ENCODE results near the gene COL8A1. TPM values are rescaled to one million over a fixed set of nuclear protein-coding genes. Genes with fewer than 3 reads are reported as not detected.

COL8A1 gene
- total RNA-seq, 1 donor from 2014 or later, result 123 TPM

GRCh38 chr3:99708207-99708745, 69.9 kb downstream of the COL8A1 start:
- Mint-ChIP-seq H3K4me3 (ENCODE audit: unreplicated experiment) (no peak overlapping the region), H3K36me3 (ENCODE audit: low read depth, unreplicated experiment) (peaks cover 3% of the 10 kb centered on the region), H3K4me1 (ENCODE audit: low read depth, unreplicated experiment) (peaks cover 33% of the 10 kb centered on the region), H3K27ac (ENCODE audit: unreplicated experiment) (peak overlapping the region; percentile 83), H3K9me3 (ENCODE audit: unreplicated experiment) (no peaks in the 10 kb centered on the region), H3K27me3 (ENCODE audit: low read depth, unreplicated experiment) (no peaks in the 10 kb centered on the region)
- no peaks in the 10 kb centered on the region for H4K20me1 ChIP-seq (ENCODE audit: insufficient read depth, low read length)
- peak overlapping the region; percentile 68 for H3K27ac ChIP-seq (ENCODE audit: low read depth, low read length)
- H3K4me1 ChIP-seq (ENCODE audit: insufficient read depth, low read length), result peaks cover 16% of the 10 kb centered on the region
- H3K4me2 ChIP-seq (ENCODE audit: low read length), result no peak overlapping the region
- H3K9ac ChIP-seq (ENCODE audit: low read length), result no peak overlapping the region
- no peaks in the 10 kb centered on the region for H3K9me3 ChIP-seq (ENCODE audit: insufficient read depth, low read depth, low read length)
- no peak for TF ChIP-seq CTCF (IDR thresholded peaks at IDR 0.05; ENCODE audit: insufficient read depth, low read depth, low read length)
- TF ChIP-seq EZH2 (IDR thresholded peaks at IDR 0.05; ENCODE audit: insufficient read depth, low read length), result no peak
- no peak overlapping the region for H3K4me3 ChIP-seq (ENCODE audit: insufficient read depth, low read depth, low read length)
- H3K27me3 ChIP-seq (ENCODE audit: insufficient read depth, low read length), result no peaks in the 10 kb centered on the region
- no peaks in the 10 kb centered on the region for H3K79me2 ChIP-seq (ENCODE audit: insufficient read depth, low read length)
- H3K36me3 ChIP-seq (ENCODE audit: insufficient read depth, low read length), result peaks cover 22% of the 10 kb centered on the region
- FAIRE-seq, result no peak
- peak; percentile 99 for DNase-seq (ENCODE audit: low read depth)
- no peak overlapping the region for H2AFZ ChIP-seq (ENCODE audit: low read depth, low read length)

- no peaks in the 10 kb centered on the region for H3K9me3 ChIP-seq (ENCODE audit: insufficient read depth, low read depth, low read length)
- no peak overlapping the region for H3K27ac ChIP-seq (ENCODE audit: low read depth, low read length)
- H3K4me1 Mint-ChIP-seq (ENCODE audit: low read depth, unreplicated experiment), result peaks cover 34% of the 10 kb centered on the region
- H2AFZ ChIP-seq (ENCODE audit: low read depth, low read length), result no peak overlapping the region
- H3K27ac Mint-ChIP-seq (ENCODE audit: unreplicated experiment), result no peak overlapping the region
- H3K36me3 ChIP-seq (ENCODE audit: insufficient read depth, low read length), result peaks cover 19% of the 10 kb centered on the region
- H3K36me3 Mint-ChIP-seq (ENCODE audit: low read depth, unreplicated experiment), result peaks cover 3% of the 10 kb centered on the region
- no peak overlapping the region for H3K4me3 ChIP-seq (ENCODE audit: insufficient read depth, low read depth, low read length)
- DNase-seq (ENCODE audit: low read depth) (peak; percentile 59), FAIRE-seq (no peak)
- no peak for TF ChIP-seq CTCF (IDR thresholded peaks at IDR 0.05; ENCODE audit: insufficient read depth, low read depth, low read length)
- no peak for TF ChIP-seq EZH2 (IDR thresholded peaks at IDR 0.05; ENCODE audit: insufficient read depth, low read length)
- H3K9ac ChIP-seq (ENCODE audit: low read length), result no peak overlapping the region
- H3K9me3 Mint-ChIP-seq (ENCODE audit: unreplicated experiment), result no peaks in the 10 kb centered on the region
- no peaks in the 10 kb centered on the region for H3K27me3 Mint-ChIP-seq (ENCODE audit: low read depth, unreplicated experiment)
- peaks cover 20% of the 10 kb centered on the region for H3K4me1 ChIP-seq (ENCODE audit: insufficient read depth, low read length)
- no peak overlapping the region for H3K4me2 ChIP-seq (ENCODE audit: low read length)
- no peak overlapping the region for H3K4me3 Mint-ChIP-seq (ENCODE audit: unreplicated experiment)
- no peaks in the 10 kb centered on the region for H3K79me2 ChIP-seq (ENCODE audit: insufficient read depth, low read length)
- H4K20me1 ChIP-seq (ENCODE audit: insufficient read depth, low read length), result no peaks in the 10 kb centered on the region
- no peaks in the 10 kb centered on the region for H3K27me3 ChIP-seq (ENCODE audit: insufficient read depth, low read length)
Observed at GRCh38 chr3:99709686-99710085, 71.3 kb downstream of the COL8A1 start.

GRCh38 chr3:99710094-99710493, 71.7 kb downstream of the COL8A1 start:
- Histone ChIP-seq H3K36me3 (ENCODE audit: insufficient read depth, low read length) (peaks cover 19% of the 10 kb centered on the region), H3K27ac (ENCODE audit: low read depth, low read length) (no peak overlapping the region), H3K9me3 (ENCODE audit: insufficient read depth, low read depth, low read length) (no peaks in the 10 kb centered on the region), H3K4me3 (ENCODE audit: insufficient read depth, low read depth, low read length) (no peak overlapping the region), H3K4me1 (ENCODE audit: insufficient read depth, low read length) (peaks cover 20% of the 10 kb centered on the region), H3K4me2 (ENCODE audit: low read length) (no peak overlapping the region), H3K27me3 (ENCODE audit: insufficient read depth, low read length) (no peaks in the 10 kb centered on the region), H3K79me2 (ENCODE audit: insufficient read depth, low read length) (no peaks in the 10 kb centered on the region), H4K20me1 (ENCODE audit: insufficient read depth, low read length) (no peaks in the 10 kb centered on the region), H2AFZ (ENCODE audit: low read depth, low read length) (no peak overlapping the region), H3K9ac (ENCODE audit: low read length) (no peak overlapping the region)
- no peaks in the 10 kb centered on the region for H3K27me3 Mint-ChIP-seq (ENCODE audit: low read depth, unreplicated experiment)
- no peak for FAIRE-seq
- no peak overlapping the region for H3K27ac Mint-ChIP-seq (ENCODE audit: unreplicated experiment)
- no peaks in the 10 kb centered on the region for H3K9me3 Mint-ChIP-seq (ENCODE audit: unreplicated experiment)
- H3K36me3 Mint-ChIP-seq (ENCODE audit: low read depth, unreplicated experiment), result peaks cover 3% of the 10 kb centered on the region
- H3K4me1 Mint-ChIP-seq (ENCODE audit: low read depth, unreplicated experiment), result peaks cover 37% of the 10 kb centered on the region
- no peak for DNase-seq (ENCODE audit: low read depth)
- TF ChIP-seq CTCF (IDR thresholded peaks at IDR 0.05; ENCODE audit: insufficient read depth, low read depth, low read length) (no peak), EZH2 (IDR thresholded peaks at IDR 0.05; ENCODE audit: insufficient read depth, low read length) (no peak)
- H3K4me3 Mint-ChIP-seq (ENCODE audit: unreplicated experiment), result no peak overlapping the region
